GM19328 (cell line): ENCODE data around the gene TMPRSS3.

Source experiments
- ATAC-seq: cut with Tn5 transposase; IDR thresholded peaks from one replicate; pipeline ENCODE4 v1.9.1; 2021; ENCODE audit warnings: mild to moderate bottlenecking, moderate library complexity; ENCODE audit not compliant: unreplicated experiment

The TMPRSS3 gene

DNA sequence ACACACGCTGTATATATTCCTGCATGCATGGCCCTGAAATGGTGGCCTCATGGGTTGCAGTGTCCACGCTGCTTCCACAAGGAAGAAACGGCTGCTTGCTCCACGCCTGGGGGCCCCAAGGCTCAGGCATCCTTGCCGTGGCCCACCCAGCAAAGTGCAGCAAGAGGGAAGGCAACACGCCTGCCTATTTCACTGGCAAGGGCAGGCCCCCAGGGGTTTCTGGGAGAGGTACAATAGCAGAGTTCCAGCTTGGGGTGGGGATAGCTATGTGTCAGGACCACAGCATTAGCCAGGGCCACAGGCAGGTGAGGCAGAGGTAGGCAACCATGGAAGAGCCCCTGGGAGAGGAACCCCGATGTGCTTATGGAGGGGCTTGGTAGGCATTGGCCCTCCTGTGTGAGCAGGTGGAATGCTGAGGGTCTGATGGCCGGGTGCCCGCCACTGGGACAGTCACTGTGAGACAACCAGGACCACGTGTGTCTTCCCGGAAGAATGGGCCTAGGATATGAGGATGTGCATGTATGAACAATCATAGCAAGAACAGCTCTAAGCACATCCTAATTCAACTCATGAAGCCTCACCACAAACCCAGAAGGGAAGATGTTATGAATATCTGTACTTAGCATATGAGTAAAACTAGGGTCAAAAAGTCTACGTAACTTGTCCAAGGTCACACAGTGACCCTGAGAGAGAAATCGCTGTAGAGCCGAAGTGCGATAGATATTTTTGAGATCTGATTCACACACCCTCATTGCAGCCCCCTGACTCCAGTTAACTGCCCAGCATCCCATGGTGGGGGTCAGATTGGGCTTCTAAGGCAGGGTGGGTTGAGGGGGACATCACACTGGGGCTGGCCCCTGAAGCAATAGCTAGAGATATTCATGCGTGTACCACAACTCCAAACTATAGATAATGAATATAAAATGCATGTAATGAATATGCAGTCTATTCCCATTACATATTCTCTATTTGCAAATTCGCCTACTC, 56.8 kb downstream of the TMPRSS3 start:
- no peak for ATAC-seq

DNA sequence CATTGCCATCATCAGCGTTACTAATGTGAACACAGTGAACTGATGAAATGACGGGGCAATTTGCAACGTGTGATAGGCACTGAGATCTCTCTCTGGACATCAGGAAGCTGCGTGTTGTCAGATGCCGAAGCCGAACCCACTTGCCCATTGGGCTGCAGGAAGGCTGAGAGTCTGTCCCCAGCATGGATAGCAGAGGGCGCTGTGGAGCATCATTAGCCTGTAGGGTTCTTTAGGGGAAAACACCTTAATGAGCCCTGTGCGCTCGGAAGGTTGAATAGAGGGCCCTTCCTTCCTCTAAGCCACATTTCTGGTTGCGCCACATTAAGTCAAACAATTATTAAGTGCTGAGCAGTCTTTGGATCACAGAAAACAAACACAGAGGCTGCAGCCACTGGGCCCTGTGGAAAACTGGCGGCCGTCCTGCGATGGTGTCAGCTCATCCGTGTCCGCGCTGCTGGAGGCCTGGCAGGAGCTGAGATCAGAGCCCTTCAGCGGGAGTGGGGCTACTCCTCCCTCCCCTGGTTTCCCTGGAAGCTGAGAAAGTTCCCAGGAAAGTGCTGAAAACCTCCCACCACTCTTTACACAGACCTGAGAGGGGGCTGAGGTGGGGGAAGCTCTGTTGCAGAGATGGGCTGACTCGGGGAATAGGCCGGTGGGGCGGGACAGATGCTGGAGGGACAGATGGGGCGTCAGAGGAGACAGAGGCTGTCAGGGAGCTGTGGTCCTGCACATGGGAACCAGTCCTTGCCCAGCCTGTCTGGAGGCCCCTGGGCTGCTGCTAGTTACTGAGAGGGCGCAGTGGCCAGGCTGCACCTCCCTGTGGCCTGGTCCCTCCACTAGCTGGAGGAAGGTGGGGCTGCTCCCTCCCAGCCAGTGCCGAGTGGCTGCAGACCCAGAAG, 57.8 kb downstream of the TMPRSS3 start:
- no peak for ATAC-seq

DNA sequence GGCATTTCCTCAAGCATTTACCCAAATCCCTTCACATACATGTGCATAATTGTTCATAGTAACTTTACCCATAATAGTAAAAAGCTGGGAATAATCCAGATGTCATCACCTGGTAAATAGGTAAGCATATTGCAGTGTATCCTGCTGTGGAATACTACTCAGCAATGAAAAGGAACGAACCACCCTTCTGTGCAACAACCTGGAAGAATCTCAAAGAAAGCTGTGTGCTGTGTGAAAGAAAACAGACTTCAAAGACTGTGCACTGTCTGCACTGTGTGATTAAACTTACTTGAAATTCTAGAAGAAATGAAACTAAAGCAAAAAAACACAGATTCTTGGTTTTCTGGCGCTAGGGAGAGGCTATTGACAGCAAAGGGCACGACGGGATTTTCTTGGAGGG, 58.6 kb downstream of the TMPRSS3 start:
- ATAC-seq: no peak

DNA sequence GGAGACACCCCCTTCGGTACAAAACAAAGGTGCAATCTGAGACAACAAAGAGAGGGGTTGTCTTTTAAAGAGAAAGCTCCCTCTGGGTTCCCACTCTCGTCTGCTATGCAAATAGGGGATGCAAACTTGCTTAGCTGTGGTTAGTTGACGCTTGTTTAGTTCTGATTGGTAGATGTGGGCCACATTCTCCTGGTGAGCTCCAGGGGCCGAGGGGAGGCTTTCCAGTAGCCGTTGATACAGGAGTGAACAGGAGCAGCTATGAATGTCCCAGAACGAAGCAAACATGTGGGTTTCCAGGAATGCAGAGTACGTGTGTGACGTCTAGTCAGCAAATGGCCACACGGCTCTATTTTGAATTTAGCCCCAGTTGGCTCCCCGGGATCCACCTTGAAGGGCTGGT, 59.8 kb downstream of the TMPRSS3 start:
- no peak for ATAC-seq

DNA sequence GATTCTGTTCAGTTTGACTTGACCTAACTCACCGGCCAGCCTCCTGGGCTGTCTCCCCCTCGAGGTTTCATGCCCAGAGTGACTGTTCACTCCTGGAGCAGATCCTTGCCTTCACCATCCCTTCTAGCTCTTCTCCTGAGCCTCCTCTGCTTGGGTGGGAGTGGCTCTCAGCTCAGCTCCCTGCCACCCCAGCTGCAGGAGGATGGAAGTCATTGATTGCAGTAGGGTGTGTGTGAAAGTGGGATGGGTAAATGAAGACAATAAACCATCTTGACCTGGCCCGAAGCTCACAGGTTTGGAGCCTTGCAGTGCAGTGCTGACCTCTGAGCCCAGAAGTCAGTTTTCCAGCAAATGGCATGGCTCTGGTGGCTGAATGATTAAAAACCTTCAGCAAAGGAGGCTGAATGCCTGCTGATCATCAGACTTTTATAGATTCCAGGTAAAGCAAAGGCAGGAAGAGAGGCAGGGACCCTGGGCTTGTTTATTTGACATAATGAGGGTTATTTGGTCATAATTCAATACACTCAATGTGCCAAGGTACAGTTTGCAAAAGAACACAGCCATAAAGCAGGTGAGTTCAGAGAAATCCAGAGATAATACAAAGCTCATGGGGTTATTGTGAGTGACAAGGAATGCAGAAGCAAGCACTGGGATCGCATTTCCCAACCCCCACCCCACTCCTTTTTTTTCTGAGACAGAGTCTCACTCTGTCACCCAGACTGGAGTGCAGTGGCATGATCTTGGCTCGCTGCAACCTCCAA, 63.1 kb downstream of the TMPRSS3 start:
- ATAC-seq: no peak

DNA sequence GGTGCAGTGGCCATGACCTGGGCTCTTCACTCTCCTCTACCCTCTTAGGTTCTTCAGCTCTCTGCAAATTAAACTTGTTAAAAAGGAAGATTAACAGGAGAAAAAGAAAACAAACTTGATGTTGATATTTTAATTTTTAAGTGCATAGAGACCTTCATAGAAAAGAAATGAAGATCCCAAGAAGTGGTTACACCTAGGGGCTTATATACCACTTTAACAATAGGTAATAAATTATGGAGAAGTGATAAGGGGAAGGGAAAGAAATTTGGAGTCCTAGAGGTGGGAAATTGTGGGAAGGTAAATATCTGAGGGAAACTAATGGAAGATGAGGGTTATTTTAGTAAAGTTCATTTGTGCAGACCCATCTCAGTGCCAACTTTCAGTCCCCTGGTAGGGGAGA, 64.2 kb downstream of the TMPRSS3 start:
- no peak for ATAC-seq

DNA sequence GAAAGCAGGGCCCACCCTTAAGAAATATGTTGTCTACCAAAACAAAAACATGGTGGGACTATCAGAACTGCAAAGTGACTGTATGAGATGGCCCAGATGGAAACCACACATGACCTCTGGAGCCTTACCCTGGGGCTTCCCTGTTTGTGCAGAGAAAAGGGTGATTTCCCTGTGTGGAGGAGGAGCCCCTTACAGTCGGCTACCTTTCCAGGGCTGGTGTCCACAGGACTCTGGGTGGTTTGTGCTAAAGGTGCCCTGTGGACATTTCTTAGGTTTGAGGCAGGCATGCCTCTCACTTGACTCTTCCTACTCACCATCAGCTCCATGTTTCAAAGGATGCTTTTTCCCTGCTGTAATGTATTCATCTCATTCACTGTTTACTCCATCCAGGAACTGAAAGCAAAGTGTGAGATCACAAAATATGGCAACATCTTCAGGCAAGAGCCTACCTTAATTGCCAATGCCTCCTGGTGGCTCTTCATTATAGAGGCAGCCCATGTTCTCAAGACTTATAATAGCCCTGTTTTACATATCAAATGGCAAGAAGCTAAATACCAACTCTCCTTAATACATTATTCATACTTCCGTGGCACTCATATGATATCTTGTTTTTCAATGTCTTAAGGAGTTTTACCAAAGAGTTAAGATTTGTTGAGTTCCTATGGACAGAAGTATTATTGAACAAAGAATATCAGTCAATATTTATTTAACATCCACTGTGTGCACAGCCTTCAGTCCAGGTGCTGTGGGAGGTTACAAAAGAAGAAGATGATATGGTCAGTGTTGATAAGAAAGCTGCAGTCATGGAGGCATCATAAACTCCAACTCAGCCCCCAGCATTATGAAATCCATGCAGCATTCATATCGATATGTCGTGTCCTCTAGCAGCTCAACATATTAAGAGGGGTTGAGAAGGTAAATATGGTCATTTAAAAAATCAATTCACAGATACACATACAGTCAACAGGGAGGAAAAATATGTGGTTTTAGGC, 65.2 kb downstream of the TMPRSS3 start:
- ATAC-seq: no peak

DNA sequence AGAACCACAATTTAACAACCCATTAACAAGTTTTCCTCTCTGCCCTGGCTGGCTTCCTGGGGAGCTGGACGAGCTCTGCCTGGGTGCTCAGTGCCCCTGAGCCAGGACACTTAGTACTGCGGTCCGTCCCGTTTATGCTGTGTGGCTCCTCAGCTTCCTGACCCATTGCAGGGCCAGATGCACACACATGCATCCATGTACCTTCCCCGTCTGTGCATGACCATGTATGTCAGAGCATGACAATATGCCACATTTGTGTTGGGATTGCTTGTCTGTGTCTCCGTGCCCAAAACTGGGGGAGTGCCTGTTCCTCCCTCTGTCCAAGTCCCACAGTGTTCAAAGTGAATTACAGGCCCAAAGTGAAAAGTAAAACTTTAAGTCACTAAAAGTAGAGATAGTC, 71.0 kb downstream of the TMPRSS3 start:
- no peak for ATAC-seq
